ENCODE measurements around the gene SH3RF3.

DNA sequence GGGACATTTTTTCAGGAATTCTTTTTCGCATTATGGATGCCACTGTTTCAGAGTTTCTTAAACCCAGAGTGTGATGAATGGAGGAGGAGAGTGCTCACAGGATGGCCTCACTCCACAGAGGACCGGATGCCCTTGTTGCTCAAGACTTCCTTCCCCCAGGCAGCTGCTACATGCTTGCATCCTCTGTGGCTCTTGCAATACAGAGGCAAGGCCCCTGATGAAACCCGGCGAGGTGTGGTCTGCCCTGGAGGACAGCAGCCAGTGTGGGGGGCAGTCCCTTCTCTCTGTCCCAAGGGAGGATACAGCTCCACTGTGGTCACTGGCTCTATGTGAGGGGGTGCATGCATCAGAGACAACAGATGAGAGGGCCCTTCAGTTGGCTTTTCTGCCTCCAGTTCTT, 109.6 kb downstream of the SH3RF3 start:
- TF ChIP-seq, protein P1, sequence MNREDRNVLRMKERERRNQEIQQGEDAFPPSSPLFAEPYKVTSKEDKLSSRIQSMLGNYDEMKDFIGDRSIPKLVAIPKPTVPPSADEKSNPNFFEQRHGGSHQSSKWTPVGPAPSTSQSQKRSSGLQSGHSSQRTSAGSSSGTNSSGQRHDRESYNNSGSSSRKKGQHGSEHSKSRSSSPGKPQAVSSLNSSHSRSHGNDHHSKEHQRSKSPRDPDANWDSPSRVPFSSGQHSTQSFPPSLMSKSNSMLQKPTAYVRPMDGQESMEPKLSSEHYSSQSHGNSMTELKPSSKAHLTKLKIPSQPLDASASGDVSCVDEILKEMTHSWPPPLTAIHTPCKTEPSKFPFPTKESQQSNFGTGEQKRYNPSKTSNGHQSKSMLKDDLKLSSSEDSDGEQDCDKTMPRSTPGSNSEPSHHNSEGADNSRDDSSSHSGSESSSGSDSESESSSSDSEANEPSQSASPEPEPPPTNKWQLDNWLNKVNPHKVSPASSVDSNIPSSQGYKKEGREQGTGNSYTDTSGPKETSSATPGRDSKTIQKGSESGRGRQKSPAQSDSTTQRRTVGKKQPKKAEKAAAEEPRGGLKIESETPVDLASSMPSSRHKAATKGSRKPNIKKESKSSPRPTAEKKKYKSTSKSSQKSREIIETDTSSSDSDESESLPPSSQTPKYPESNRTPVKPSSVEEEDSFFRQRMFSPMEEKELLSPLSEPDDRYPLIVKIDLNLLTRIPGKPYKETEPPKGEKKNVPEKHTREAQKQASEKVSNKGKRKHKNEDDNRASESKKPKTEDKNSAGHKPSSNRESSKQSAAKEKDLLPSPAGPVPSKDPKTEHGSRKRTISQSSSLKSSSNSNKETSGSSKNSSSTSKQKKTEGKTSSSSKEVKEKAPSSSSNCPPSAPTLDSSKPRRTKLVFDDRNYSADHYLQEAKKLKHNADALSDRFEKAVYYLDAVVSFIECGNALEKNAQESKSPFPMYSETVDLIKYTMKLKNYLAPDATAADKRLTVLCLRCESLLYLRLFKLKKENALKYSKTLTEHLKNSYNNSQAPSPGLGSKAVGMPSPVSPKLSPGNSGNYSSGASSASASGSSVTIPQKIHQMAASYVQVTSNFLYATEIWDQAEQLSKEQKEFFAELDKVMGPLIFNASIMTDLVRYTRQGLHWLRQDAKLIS (CRISPR knock-in tag; IDR thresholded peaks at IDR 0.05): no peak
- TF ChIP-seq, protein P2, sequence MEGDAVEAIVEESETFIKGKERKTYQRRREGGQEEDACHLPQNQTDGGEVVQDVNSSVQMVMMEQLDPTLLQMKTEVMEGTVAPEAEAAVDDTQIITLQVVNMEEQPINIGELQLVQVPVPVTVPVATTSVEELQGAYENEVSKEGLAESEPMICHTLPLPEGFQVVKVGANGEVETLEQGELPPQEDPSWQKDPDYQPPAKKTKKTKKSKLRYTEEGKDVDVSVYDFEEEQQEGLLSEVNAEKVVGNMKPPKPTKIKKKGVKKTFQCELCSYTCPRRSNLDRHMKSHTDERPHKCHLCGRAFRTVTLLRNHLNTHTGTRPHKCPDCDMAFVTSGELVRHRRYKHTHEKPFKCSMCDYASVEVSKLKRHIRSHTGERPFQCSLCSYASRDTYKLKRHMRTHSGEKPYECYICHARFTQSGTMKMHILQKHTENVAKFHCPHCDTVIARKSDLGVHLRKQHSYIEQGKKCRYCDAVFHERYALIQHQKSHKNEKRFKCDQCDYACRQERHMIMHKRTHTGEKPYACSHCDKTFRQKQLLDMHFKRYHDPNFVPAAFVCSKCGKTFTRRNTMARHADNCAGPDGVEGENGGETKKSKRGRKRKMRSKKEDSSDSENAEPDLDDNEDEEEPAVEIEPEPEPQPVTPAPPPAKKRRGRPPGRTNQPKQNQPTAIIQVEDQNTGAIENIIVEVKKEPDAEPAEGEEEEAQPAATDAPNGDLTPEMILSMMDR (IDR thresholded peaks at IDR 0.05 in 2 of 3, conservative IDR thresholded peaks at IDR 0.05 in 1 of 3; ENCODE audit: insufficient read depth in 2 of 3, low read depth in 1 of 3, low read length in 3 of 3): no peak
- no peak for TF ChIP-seq ZNF121 (CRISPR knock-in tag; conservative IDR thresholded peaks at IDR 0.05)
- no peak for TF ChIP-seq NFIC (IDR thresholded peaks at IDR 0.05)
- TF ChIP-seq SIN3A (IDR thresholded peaks at IDR 0.05; ENCODE audit: borderline replicate concordance in 2 of 2, control insufficient read depth in 1 of 2, low read depth in 2 of 2, low read length in 2 of 2): no peak
- no peak for TF ChIP-seq MTA1 (IDR thresholded peaks at IDR 0.05; ENCODE audit: borderline replicate concordance)
- TF ChIP-seq EZH2 (IDR thresholded peaks at IDR 0.05; ENCODE audit: borderline replicate concordance, low read depth, low read length): no peak
- no peak for TF ChIP-seq SMARCA4 (IDR thresholded peaks at IDR 0.05)
- TF ChIP-seq, protein P3, sequence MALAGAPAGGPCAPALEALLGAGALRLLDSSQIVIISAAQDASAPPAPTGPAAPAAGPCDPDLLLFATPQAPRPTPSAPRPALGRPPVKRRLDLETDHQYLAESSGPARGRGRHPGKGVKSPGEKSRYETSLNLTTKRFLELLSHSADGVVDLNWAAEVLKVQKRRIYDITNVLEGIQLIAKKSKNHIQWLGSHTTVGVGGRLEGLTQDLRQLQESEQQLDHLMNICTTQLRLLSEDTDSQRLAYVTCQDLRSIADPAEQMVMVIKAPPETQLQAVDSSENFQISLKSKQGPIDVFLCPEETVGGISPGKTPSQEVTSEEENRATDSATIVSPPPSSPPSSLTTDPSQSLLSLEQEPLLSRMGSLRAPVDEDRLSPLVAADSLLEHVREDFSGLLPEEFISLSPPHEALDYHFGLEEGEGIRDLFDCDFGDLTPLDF (CRISPR knock-in tag; IDR thresholded peaks at IDR 0.05): no peak
